ENCODE results near the gene OR2F2. TPM values are rescaled to one million over a fixed set of nuclear protein-coding genes. Genes with fewer than 3 reads are reported as not detected.

Gene OR2F2
- total RNA-seq, 3 donors from 2014 or later: not detected

DNA sequence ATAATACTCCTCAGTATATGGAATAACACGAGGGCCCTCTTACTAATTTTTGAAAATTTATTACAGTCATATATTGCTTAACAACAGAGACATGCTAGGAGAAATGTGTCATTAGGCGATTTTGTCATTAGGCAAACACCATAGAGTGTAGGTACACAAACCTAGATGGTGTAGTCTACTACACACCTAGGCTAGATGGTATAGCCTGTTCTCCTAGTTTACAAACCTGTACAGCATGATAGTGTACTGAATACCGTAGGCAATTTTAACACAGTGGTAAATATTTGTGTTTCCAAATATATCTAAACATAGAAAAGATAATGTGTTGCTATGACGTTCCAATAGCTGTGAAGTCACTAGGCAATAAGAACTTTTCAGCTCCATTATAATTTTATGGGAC is 32.4 kb downstream of the OR2F2 start:
- DNase-seq (no peak), ATAC-seq (no peak)
- no peaks in the 10 kb centered on the region for H3K4me1 ChIP-seq (ENCODE audit: low read depth)
- H3K4me3 ChIP-seq: no peak overlapping the region
- TF ChIP-seq, protein P1, sequence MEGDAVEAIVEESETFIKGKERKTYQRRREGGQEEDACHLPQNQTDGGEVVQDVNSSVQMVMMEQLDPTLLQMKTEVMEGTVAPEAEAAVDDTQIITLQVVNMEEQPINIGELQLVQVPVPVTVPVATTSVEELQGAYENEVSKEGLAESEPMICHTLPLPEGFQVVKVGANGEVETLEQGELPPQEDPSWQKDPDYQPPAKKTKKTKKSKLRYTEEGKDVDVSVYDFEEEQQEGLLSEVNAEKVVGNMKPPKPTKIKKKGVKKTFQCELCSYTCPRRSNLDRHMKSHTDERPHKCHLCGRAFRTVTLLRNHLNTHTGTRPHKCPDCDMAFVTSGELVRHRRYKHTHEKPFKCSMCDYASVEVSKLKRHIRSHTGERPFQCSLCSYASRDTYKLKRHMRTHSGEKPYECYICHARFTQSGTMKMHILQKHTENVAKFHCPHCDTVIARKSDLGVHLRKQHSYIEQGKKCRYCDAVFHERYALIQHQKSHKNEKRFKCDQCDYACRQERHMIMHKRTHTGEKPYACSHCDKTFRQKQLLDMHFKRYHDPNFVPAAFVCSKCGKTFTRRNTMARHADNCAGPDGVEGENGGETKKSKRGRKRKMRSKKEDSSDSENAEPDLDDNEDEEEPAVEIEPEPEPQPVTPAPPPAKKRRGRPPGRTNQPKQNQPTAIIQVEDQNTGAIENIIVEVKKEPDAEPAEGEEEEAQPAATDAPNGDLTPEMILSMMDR (IDR thresholded peaks at IDR 0.05): no peak
- H3K36me3 ChIP-seq (ENCODE audit: low read depth): no peaks in the 10 kb centered on the region
- H3K9me3 ChIP-seq: no peaks in the 10 kb centered on the region
- intact Hi-C loops (cut with DNase I, micrococcal nuclease): no loop called here

DNA sequence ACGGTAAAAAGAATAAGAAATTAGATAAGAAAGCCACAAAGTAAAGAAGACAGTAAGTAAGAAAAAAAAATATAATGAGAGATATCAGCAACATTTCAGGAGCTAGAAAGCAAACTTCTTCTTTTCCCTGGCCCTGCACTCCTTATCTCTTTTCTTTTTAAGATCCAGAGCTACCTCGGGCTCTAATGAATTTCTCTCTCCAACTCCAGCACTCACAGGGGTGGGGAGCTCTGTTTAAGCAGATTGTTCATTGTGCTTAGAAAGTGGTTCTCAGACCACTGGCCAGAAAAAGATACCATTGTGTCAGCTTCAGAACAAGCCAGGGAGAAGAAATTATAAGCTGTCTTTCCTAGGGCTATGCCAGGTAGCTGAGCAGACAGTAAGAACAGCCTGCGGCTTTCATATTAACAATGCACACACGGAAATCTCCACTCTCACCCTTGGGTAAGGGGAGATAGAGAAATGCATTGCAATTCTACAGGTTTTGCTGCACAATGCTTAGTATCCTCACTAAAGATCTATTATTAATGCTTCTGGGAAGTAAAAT is 38.9 kb downstream of the OR2F2 start:
- H3K4me3 ChIP-seq: no peak overlapping the region
- TF ChIP-seq, protein P1 (IDR thresholded peaks at IDR 0.05): no peak
- DNase-seq (peak in 1 of 3 donors; percentile 7), ATAC-seq (peak; percentile 49)
- no peaks in the 10 kb centered on the region for H3K9me3 ChIP-seq
- H3K4me1 ChIP-seq (ENCODE audit: low read depth): no peaks in the 10 kb centered on the region
- no peaks in the 10 kb centered on the region for H3K36me3 ChIP-seq (ENCODE audit: low read depth)
- intact Hi-C loops (cut with DNase I, micrococcal nuclease): no loop called here

DNA sequence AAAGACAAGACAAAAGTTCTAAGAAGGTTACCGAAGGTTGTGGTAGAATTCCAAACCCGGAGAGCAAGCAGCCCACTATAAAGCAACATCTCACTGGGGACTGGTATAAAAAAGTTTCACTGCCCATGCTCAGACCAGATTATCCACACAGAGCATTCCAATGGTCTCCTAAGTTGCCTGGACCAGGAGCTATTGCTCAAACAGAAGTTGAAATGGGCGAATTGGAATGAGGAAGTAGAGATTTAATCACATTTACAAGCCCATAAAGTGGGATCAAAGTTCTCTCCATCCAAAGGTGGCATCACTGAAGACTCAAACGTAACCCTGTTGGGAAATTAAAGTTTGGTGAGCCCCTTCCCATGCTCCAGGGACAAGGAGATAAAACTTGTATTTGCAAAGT is 39.4 kb downstream of the OR2F2 start:
- TF ChIP-seq, protein P1 (IDR thresholded peaks at IDR 0.05): no peak
- Histone ChIP-seq H3K9me3 (no peaks in the 10 kb centered on the region), H3K4me1 (ENCODE audit: low read depth) (no peaks in the 10 kb centered on the region), H3K4me3 (no peak overlapping the region), H3K36me3 (ENCODE audit: low read depth) (no peaks in the 10 kb centered on the region)
- DNase-seq (peak in 1 of 3 donors; percentile 40), ATAC-seq (peak; percentile 99)
- intact Hi-C loops (cut with DNase I, micrococcal nuclease): no loop called here

DNA sequence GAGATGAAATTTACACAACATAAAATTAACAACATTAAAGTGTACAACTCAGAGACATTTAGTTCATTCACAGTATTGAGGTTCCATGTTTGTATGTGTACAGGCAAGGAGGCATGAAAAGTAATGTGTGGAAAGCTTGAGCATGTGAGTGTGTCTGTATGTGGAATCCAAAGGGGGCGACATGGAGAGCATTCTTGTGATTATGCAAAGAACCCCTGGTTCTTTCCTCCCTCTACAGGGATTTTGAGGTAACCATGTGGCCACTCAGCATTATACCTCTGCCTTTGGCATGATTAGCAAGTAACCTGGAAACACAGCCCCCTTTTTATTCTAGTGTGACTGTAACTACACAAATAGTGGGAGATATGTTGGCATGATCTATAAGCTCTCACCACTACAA is 40.6 kb downstream of the OR2F2 start:
- Histone ChIP-seq H3K36me3 (ENCODE audit: low read depth) (no peaks in the 10 kb centered on the region), H3K4me1 (ENCODE audit: low read depth) (no peaks in the 10 kb centered on the region), H3K4me3 (no peak overlapping the region), H3K9me3 (no peaks in the 10 kb centered on the region)
- DNase-seq (no peak), ATAC-seq (no peak)
- TF ChIP-seq, protein P1 (IDR thresholded peaks at IDR 0.05): no peak
- intact Hi-C loops (cut with DNase I, micrococcal nuclease): no loop called here

DNA sequence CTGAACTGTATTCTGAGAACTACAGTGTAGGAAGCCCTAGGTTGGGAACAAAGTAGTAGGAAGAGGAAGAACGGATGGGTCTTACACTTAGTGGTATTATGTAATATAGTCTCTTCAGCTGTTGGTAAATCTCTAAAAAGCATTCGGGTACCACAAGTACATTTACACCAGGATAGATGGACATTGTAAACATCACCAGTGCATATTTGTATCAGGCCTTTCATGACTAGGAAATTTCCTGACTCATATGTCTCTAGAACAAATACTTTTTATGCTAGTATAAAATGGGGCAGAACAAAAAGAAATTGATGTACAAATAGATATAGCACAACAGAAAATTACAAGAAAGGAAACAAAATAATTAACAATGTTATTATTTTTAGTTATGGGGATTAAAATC is 43.6 kb downstream of the OR2F2 start:
- no peaks in the 10 kb centered on the region for H3K36me3 ChIP-seq (ENCODE audit: low read depth)
- TF ChIP-seq, protein P1 (IDR thresholded peaks at IDR 0.05): no peak
- no peak for ATAC-seq

DNA sequence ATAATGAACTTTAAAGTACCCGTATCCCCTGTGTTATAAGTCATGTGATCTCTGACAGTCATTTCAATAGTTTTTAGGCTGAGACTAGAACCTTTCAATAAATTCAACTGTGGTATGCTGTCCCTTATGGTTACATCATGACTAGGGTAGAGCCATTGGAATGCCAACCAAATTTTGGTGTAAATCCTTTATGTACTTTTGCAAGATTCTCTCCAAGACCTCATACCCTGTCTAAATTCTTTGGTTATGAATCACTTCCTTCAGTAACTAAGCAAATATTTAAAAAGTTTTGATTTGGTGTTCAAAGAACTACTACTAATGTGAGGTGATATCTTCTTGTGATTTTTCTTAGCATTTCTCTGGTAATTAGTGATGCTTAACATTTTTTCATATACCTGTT is 44.3 kb downstream of the OR2F2 start:
- ATAC-seq: no peak
- H3K36me3 ChIP-seq (ENCODE audit: low read depth): no peaks in the 10 kb centered on the region
- no peaks in the 10 kb centered on the region for H3K4me1 ChIP-seq (ENCODE audit: low read depth)
- intact Hi-C loops (cut with DNase I, micrococcal nuclease): no loop called here
- DNase-seq: no peak
- H3K9me3 ChIP-seq: no peaks in the 10 kb centered on the region
- H3K4me3 ChIP-seq: no peak overlapping the region
- TF ChIP-seq, protein P1 (IDR thresholded peaks at IDR 0.05): no peak

More for the DNA sequence above, 43.6 kb downstream of the OR2F2 start:
- H3K9me3 ChIP-seq: no peaks in the 10 kb centered on the region
- intact Hi-C loops (cut with DNase I, micrococcal nuclease): no loop called here
- no peaks in the 10 kb centered on the region for H3K4me1 ChIP-seq (ENCODE audit: low read depth)
- H3K4me3 ChIP-seq: no peak overlapping the region
- no peak for DNase-seq

All from mucosa of descending colon (tissue), 3 donors.